HG02884 (cell line): ENCODE data around the gene SAMSN1.

Source experiments
- ATAC-seq: cut with Tn5 transposase; IDR thresholded peaks from one replicate; pipeline ENCODE4 v1.9.1; 2021; ENCODE audit warnings: mild to moderate bottlenecking, moderate library complexity; ENCODE audit not compliant: unreplicated experiment

The SAMSN1 gene

GRCh38 chr21:14487490-14488432 lies 58.4 kb downstream of the SAMSN1 start:
- no peak for ATAC-seq

GRCh38 chr21:14486869-14487268 lies 59.2 kb downstream of the SAMSN1 start:
- no peak for ATAC-seq

GRCh38 chr21:14484188-14485009 lies 61.7 kb downstream of the SAMSN1 start:
- ATAC-seq: no peak

- no peak for ATAC-seq
Measured at GRCh38 chr21:14483296-14483695, 62.8 kb downstream of the SAMSN1 start.

GRCh38 chr21:14482165-14482564 lies 64.0 kb downstream of the SAMSN1 start:
- ATAC-seq: peak; percentile 59

GRCh38 chr21:14480411-14481031 lies 65.6 kb downstream of the SAMSN1 start:
- no peak for ATAC-seq

- ATAC-seq: no peak
Measured at GRCh38 chr21:14479241-14479786, 66.8 kb downstream of the SAMSN1 start.

GRCh38 chr21:14477841-14478240 lies 68.3 kb downstream of the SAMSN1 start:
- ATAC-seq: no peak

GRCh38 chr21:14477133-14477532 lies 69.0 kb downstream of the SAMSN1 start:
- ATAC-seq: no peak

GRCh38 chr21:14474995-14475394 lies 71.1 kb downstream of the SAMSN1 start:
- ATAC-seq: no peak

- no peak for ATAC-seq
Measured at GRCh38 chr21:14469641-14470040, 76.5 kb downstream of the SAMSN1 start.

GRCh38 chr21:14466715-14467114 lies 79.4 kb downstream of the SAMSN1 start:
- ATAC-seq: no peak

GRCh38 chr21:14457762-14458161 lies 88.4 kb downstream of the SAMSN1 start:
- ATAC-seq: no peak

GRCh38 chr21:14456911-14457310 lies 89.2 kb downstream of the SAMSN1 start:
- ATAC-seq: no peak

GRCh38 chr21:14454016-14455009 lies 91.8 kb downstream of the SAMSN1 start:
- ATAC-seq: peak; percentile 59

GRCh38 chr21:14453339-14454015 lies 92.6 kb downstream of the SAMSN1 start:
- peak; percentile 91 for ATAC-seq

- no peak for ATAC-seq
Measured at GRCh38 chr21:14452727-14453241, 93.3 kb downstream of the SAMSN1 start.

- ATAC-seq: no peak
Measured at GRCh38 chr21:14452031-14452726, 93.9 kb downstream of the SAMSN1 start.
